Fibroblast of mammary gland (primary cell): ENCODE data around the gene DIPK1C.

Experiments
- DNase-seq: peaks from one replicate; pipeline ENCODE4 v3.0.0-alpha.2; 2010; ENCODE audit warnings: low read depth
- H3K4me3 ChIP-seq: 2 replicates; pipeline ENCODE4 v1.5.1; 2011; ENCODE audit warnings: low read depth, mild to moderate bottlenecking, low read length, moderate library complexity; ENCODE audit not compliant: control insufficient read depth
- TF ChIP-seq, protein P1 (sequence below): conservative IDR thresholded peaks from 2 replicates; pipeline ENCODE4 v1.5.1; 2011; ENCODE audit warnings: low read depth, low read length, inconsistent platforms; ENCODE audit not compliant: control insufficient read depth, insufficient read depth

DIPK1C gene

DNA sequence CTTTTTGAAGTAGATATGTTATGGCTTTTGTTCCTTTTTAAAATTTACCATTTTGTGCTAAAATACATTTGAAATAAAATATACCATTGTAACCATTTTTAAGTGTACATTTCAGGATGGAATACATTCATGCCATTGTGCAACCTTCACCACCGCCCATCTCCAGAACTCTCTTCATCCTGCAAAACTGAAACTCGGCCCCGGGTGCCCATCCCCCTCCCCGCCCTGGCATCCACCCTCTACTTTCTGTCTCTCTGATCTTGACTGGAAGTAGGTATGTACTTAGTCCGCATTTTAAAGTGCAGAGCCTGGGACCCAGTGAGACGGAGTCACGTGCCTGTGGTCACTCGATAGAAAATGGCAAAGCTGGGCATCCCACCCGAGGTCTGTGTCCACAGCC, 45.6 kb downstream of the DIPK1C start:
- no peak overlapping the region for H3K4me3 ChIP-seq
- no peak for DNase-seq
- TF ChIP-seq, protein P1, sequence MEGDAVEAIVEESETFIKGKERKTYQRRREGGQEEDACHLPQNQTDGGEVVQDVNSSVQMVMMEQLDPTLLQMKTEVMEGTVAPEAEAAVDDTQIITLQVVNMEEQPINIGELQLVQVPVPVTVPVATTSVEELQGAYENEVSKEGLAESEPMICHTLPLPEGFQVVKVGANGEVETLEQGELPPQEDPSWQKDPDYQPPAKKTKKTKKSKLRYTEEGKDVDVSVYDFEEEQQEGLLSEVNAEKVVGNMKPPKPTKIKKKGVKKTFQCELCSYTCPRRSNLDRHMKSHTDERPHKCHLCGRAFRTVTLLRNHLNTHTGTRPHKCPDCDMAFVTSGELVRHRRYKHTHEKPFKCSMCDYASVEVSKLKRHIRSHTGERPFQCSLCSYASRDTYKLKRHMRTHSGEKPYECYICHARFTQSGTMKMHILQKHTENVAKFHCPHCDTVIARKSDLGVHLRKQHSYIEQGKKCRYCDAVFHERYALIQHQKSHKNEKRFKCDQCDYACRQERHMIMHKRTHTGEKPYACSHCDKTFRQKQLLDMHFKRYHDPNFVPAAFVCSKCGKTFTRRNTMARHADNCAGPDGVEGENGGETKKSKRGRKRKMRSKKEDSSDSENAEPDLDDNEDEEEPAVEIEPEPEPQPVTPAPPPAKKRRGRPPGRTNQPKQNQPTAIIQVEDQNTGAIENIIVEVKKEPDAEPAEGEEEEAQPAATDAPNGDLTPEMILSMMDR: no peak

DNA sequence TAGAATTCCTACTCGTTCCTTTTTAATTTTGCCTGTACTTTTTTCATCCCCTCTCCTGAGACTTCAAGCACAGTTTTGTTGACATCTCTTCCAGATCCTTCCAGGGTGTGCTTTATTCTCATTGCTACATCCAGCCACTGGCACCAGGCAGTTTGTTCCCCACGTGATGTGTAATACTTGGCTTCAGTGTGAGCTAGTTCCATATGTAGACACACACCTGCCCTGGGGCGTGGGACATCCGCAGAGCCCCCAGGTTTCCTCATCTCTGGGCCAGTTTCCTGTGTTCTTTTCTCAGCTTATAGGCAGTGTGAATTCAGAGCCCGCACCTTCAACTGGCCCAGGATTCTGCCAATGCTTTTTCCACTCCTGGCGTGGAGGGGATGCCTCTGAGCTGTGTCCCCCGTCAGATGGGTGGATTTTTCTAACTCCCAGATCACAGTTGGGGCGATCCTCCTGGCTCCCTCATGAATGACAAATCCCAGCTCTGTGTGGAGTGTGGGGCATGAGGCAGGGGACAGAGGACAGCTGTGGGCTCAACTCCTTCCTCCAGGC, 46.6 kb downstream of the DIPK1C start:
- no peak overlapping the region for H3K4me3 ChIP-seq
- TF ChIP-seq, protein P1: no peak
- DNase-seq: no peak

DNA sequence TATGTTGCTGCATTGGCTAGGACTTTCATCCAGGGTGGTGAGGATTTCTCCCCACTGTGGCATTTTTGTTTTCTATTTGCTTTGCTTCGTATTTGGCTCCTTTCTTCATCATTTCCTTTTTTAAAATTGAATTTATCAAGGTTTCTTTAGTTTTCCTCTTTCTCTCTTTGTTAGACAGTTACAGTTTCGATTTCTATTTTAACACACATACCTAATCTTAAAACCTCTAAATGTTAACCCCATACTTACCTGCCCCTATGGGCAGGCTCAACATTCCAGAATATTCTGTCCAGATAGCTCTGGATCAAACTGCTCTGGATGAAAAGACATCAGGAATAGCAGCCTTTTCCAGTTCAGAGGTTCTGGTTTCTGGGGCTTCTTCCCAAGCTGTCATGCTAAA, 49.2 kb downstream of the DIPK1C start:
- DNase-seq: no peak
- TF ChIP-seq, protein P1: no peak
- no peak overlapping the region for H3K4me3 ChIP-seq

DNA sequence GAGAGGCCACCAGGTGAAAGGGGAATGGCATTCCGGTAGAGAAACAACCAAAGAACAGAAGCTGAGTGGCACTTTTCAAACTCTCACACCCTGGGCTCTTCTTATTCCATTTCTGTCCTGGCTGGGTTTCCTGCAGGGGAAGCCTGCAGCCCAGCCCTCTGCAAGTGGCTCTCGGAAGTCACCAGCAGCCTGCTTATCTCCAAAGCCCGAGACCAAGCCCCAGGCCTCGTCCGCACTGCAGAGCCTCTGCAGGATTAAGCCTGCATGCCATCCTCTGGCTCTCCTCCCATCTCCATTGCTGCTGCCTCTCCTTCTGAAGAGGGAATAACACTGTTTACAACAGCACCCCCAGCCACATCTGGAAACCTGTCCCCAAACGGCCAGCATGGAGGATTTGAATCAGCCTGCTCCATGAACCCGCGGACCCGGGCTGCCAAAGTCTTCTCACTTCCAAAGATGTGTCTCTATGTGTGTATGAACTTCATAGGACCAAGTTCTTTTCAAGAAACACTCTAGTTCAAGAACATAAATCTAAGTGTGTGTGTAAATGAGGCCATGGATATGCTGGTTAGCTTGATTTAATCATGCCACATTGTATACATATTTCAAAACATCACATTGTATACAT, 54.2 kb downstream of the DIPK1C start:
- no peak overlapping the region for H3K4me3 ChIP-seq
- DNase-seq: no peak
- TF ChIP-seq, protein P1: no peak

DNA sequence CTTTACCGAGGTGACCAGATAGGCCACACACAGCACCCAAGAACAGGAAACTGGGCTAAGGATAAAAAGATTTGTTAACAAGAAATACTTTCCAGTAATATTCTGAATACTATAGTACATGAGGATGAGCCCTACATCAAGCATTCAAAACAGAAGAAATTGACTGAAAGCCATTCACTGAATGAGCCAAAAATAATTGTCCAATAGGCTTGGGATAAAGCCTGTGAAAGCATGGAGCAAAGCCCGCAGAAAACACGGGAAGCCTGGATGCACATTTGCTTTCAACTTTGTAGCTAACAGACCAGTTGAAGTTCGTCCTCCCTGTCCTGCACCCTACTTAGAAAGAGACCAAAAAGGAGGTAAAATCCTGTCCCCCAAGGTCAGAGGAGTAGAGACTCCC, 56.3 kb downstream of the DIPK1C start:
- H3K4me3 ChIP-seq: no peak overlapping the region
- DNase-seq: no peak
- TF ChIP-seq, protein P1: no peak

DNA sequence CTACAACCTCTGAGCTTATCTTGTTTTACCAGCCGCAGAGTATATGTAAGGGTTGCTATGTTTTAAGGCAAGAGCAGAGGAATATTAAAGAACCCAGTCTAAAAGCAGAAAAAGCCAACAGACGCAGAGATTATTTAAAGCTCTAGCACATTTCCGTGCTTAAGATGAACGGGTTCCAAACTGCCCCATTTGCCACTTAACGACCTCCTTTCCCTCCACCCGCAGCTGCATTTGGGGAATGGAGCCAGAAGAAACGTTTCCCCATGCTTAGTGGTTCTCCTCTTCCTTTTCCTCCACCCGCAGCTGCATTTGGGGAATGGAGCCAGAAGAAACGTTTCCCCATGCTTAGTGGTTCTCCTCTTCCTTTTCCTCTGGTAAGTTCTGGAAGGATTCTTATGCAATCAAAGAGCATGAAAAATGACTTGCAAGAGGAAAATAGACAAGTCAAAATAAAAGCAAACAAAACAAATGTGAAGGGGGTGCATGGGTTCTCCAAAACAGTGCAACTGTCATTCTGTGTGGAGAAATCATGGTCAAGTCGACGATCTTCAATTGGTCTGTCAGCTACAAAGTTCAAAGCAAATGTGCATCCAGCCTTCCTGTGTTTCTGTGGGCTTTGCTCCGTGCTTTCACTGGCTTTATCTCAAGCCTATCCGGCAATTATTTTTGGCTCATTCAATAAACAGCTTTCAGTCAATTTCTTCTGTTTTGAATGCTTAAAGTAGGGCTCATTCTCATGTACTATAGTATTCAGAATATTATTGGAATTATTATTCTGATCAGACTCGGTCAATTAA, 57.8 kb downstream of the DIPK1C start:
- H3K4me3 ChIP-seq: no peak overlapping the region
- DNase-seq: no peak

More for the DNA sequence above, 57.8 kb downstream of the DIPK1C start:
- TF ChIP-seq, protein P1: no peak
